ENCODE measurements around the gene HOXC11.
A peak's percentile ranks its signal among the peaks of the same experiment; 100 is the strongest.

Gene HOXC11

DNA sequence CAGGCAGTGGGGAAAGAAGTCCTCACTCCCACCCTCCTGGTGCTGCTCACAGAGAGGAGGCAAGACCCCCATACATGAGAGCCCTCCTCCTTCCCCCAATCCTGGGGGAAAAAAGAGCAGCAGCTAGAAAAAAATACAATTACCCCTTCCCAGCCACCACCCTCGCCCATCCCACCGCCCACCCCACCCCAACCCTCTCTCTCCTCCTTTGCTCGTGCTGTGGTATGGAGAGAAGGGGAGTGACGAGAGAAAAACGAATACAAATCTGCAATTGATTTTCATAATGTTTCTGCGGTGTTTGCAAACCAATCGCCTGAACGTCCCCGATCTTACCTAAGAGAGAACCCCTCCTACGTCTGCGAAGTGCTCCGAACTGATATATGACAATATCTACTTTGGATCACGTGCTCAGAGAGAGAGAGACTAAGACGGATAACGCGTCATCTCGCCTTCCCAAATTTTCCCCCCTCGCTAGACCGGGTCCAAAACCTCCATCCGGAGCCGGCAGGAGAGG, at the start of gene HOXC11:
Gene HOXC11 (plus strand): TSS at position 405 of the 514 bp plus-strand sequence. CDS start 116 bp downstream, outside the sequence.
- DNase-seq (ENCODE audit: low spot score in 2 of 2) (no peak), ATAC-seq (ENCODE audit: low read depth) (no peak)
- H3K36me3 Mint-ChIP-seq = peaks cover 4% of the 10 kb centered on the region
- H3K27ac Mint-ChIP-seq = peak within 1 kb of the TSS; percentile 15
- peaks cover 4% of the 10 kb centered on the region for H3K9me3 Mint-ChIP-seq
- peaks cover 48% of the 10 kb centered on the region for H3K27me3 Mint-ChIP-seq
- H3K4me1 Mint-ChIP-seq = peaks cover 2% of the 10 kb centered on the region
- H3K4me3 Mint-ChIP-seq = no peak within 1 kb of the TSS

DNA sequence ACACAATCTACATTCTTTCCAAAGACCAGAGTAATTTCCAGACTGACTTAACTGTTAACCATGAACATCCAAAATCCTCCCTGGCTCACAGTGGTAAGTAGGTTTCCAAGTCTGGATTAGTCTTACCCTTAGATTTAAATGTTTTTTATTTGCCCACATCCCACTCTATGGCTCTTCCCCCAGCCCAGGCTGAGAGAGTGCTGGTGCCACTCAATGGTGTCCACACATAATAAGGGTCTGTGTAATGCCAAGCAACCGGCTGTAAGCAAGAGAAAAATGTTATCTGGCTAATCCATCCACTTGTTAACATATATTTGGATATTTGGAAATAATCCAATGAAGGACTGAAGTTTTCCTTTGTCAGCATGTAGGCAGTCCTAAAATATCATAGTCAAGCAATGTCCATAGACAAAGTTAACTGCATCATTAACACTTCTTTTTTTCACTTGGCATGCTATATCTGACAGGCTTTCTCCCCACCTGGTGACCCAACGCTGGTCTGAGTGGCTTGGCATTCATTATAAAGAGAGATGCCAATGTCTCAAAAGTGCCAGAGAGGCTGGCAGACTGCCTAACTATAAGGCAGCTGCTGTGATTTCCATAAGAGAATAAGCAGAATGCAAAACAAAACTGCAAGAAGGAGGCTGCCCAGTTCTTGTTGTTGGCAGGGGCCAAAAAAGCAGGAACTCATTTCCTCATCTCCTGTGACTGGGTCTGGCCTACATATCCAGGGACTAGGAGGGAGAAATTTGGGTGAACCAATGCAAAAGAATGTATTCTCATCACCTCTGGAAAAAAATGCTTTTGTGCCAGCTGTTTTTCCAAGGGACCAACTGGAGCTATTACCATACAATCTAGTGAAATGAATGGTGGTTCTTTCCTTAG, 48.2 kb upstream of the HOXC11 start:
- Mint-ChIP-seq H3K4me1 (no peaks in the 10 kb centered on the region), H3K4me3 (no peak overlapping the region), H3K27me3 (peaks cover 35% of the 10 kb centered on the region), H3K36me3 (no peaks in the 10 kb centered on the region), H3K9me3 (no peaks in the 10 kb centered on the region), H3K27ac (no peak overlapping the region)
- ATAC-seq (ENCODE audit: low read depth) (no peak), DNase-seq (ENCODE audit: low spot score in 2 of 2) (no peak)

DNA sequence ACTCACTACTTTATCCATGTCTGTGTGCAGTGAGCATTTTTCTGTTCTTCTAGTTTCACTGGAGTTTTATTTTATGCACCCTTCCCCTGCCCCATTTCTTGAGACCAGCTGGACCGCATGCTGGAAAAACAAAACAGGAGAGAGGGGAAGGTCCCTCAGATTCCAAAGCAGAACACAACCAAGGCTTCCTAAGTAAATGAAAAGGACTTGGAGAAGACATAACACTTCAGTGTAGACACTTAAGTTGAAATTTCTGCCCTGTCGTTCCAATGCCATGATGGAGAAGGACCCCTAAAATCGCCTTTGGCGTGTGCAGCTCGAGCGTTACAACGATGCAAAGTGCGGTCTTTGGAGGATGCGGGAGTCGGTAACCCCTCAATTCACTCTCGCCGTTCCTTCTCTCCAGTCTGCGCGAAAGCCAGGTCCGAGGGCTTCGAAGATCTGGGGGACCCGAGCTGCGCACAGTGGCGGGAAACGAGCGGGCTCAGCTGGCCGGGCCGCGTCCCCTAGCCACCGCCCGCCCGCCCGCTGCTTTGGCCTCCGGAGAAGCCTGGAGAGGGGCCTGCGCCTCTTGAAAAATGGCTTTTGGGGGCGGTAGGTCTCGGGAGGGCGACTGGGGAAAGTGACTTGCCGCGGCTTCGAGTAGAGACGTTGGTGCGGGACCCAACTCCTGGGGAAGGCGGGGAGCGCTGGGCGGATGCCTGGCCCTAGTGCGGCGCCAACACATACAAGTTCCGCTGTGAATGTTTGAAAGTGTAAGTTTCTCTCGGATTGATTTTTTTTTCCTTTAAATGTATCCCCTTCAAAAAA, 45.5 kb upstream of the HOXC11 start:
- Mint-ChIP-seq H3K9me3 (no peaks in the 10 kb centered on the region), H3K27ac (no peak overlapping the region), H3K27me3 (peaks cover 43% of the 10 kb centered on the region), H3K4me1 (no peaks in the 10 kb centered on the region), H3K36me3 (no peaks in the 10 kb centered on the region), H3K4me3 (no peak overlapping the region)
- no peak for ATAC-seq (ENCODE audit: low read depth)
- no peak for DNase-seq (ENCODE audit: low spot score in 2 of 2)

DNA sequence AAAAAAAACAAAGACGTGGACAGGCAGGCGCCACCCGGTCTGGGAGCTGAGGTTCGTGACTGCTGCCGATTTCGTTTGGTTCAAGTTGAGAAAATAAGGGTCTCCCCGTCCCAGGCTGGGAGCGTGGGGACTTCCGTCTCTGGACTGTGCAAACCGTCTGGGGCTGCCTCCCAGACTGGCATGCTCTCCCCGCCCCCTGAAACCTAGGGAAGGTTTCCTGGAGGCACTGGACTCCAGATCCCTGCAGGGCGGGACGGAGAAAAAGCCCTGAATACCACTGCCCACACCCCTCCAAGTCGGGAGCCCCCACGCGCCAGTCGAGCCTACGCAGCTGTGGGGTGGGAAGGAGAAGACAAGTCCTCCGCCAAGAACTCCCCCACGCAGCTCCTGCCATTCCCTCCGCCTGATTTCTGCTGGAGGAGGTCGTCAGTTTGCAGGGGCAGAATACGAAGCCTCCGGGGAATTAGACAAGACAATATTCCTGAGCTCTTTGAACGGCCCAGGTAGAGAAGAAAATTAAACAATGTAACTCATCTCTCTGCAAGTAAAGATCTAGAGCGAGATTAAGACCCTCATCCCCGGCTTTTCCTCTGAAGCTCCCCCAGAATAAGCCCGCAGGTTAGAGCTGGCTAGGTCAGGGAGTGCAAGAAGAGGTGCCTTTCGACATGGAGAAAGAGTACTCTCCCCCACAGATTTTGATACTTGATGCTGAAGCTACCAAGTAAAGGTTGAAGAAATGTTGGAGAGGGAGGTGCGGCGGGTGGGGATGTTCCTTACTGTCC, 44.7 kb upstream of the HOXC11 start:
- Mint-ChIP-seq H3K4me3 (no peak overlapping the region), H3K36me3 (no peaks in the 10 kb centered on the region), H3K27me3 (peaks cover 46% of the 10 kb centered on the region), H3K27ac (no peak overlapping the region), H3K9me3 (no peaks in the 10 kb centered on the region), H3K4me1 (no peaks in the 10 kb centered on the region)
- DNase-seq (ENCODE audit: low spot score in 2 of 2) (no peak), ATAC-seq (ENCODE audit: low read depth) (no peak)

DNA sequence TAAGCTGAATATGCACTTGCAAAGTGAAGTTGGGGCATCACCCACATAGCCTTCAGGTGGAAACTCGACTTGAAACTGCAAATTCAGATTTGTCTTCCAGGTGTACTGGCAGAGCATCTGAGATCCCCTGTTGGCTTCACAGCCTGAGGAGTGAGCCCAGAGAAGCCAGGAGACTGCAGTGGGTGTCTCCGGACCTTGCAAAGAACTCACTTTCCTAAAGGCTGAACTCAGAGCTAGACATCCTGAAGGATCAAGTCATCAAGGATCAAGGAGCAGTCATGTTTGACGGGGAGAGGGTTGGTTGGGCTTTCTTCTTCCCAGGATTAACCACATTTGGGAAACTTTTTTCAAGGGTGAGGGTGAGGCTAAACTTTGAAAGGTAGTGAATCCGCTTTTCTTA, 43.4 kb upstream of the HOXC11 start:
- DNase-seq (ENCODE audit: low spot score in 2 of 2) (no peak), ATAC-seq (ENCODE audit: low read depth) (no peak)
- H3K4me1 Mint-ChIP-seq = no peaks in the 10 kb centered on the region
- no peaks in the 10 kb centered on the region for H3K36me3 Mint-ChIP-seq
- H3K9me3 Mint-ChIP-seq = no peaks in the 10 kb centered on the region
- H3K27ac Mint-ChIP-seq = no peak overlapping the region
- H3K4me3 Mint-ChIP-seq = no peak overlapping the region
- H3K27me3 Mint-ChIP-seq = peaks cover 52% of the 10 kb centered on the region

DNA sequence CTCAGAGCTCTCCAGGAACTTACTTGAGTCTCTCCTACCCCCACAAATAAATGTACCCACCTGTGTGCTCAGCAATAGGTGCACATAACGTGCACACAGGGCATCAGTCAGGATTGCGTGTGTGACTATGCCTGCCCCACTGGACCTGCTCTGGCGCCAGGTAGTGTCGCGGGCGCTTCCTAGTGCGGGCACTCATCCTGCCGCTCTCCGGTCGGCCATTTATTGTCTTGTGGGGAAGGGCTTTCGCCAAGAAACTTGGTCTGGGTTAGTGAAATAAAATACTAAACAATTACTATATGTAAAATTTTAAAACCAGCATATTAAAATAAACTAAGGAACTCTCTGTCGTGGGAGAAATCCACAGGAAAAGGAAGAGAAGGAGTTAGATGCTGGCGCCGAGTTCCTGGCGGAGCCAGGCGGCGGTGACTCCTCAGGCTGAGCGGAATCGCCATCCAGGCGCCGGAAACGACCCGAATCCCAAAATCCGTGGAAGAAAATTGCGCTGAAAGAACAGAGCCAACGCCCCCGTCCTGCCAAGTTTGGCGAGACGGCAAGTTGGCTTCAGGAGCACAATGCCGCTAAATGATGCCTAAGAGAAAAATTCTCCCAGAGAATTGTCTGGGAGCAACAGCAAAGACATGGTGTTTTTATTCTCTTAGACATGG, 42.2 kb upstream of the HOXC11 start:
- ATAC-seq (ENCODE audit: low read depth) (no peak), DNase-seq (ENCODE audit: low spot score in 2 of 2) (no peak)
- no peaks in the 10 kb centered on the region for H3K9me3 Mint-ChIP-seq
- H3K27ac Mint-ChIP-seq = no peak overlapping the region
- no peaks in the 10 kb centered on the region for H3K36me3 Mint-ChIP-seq
- no peaks in the 10 kb centered on the region for H3K4me1 Mint-ChIP-seq
- peaks cover 57% of the 10 kb centered on the region for H3K27me3 Mint-ChIP-seq
- no peak overlapping the region for H3K4me3 Mint-ChIP-seq

DNA sequence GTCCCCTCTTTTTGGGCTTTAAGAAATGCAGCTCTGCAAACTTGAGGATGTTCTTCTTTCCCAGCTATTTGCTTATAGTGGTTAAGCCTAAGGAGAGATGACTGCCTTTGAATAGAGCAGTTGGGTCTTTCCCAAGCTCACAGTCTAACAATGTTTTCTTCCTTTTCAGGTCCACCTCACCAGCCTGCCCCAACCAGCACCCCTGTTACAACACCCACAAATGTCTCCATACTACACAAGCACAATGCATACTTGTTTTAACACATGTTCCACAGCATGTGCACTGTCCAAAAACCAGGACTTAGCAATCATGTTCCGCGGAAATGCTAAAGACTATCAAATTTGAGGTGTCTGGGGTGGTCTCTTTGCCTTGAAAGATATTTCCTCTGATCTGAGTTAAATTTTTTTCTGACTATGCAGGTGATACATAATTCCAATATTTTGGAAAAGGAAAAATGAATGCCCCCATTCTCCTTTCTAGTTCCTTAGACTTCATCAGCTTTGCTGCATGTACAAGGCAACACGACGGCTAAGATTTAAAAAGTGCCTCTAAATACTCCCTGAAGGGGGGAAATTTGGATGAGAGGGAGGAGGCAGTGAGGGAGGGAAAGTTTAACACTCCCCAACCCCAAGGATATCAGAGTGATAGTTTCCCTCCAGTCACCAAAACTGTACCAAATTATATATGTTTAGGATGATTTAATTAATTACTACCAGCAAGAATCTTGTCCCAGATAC, 40.9 kb upstream of the HOXC11 start:
- H3K4me3 Mint-ChIP-seq = no peak overlapping the region
- H3K36me3 Mint-ChIP-seq = no peaks in the 10 kb centered on the region
- no peaks in the 10 kb centered on the region for H3K9me3 Mint-ChIP-seq
- DNase-seq (ENCODE audit: low spot score in 2 of 2) = no peak
- ATAC-seq (ENCODE audit: low read depth) = no peak
- H3K27ac Mint-ChIP-seq = no peak overlapping the region
- no peaks in the 10 kb centered on the region for H3K4me1 Mint-ChIP-seq
- H3K27me3 Mint-ChIP-seq = peaks cover 53% of the 10 kb centered on the region

DNA sequence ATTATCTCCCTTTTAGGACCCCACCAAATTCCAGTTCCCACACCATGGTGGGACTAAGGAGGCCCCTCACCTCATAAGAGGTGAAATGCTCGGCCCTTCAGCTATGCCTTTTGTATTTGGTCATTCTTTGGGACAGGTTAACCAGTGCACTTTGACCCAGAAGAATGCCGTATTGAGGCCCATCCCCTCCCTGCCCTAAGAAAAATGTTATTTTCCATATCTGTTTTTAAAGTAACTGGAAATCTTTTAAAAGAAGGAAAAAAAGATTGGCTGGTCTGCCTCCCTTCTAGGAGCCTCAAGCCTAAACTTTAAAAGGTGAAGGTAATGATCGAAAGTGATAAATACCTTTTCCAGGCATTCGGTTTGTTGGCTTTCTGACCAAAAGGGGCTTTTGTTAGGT, 40.0 kb upstream of the HOXC11 start:
- DNase-seq (ENCODE audit: low spot score in 2 of 2) (no peak), ATAC-seq (ENCODE audit: low read depth) (no peak)
- Mint-ChIP-seq H3K4me1 (no peaks in the 10 kb centered on the region), H3K27me3 (peaks cover 53% of the 10 kb centered on the region), H3K36me3 (no peaks in the 10 kb centered on the region), H3K4me3 (no peak overlapping the region), H3K27ac (no peak overlapping the region), H3K9me3 (no peaks in the 10 kb centered on the region)

DNA sequence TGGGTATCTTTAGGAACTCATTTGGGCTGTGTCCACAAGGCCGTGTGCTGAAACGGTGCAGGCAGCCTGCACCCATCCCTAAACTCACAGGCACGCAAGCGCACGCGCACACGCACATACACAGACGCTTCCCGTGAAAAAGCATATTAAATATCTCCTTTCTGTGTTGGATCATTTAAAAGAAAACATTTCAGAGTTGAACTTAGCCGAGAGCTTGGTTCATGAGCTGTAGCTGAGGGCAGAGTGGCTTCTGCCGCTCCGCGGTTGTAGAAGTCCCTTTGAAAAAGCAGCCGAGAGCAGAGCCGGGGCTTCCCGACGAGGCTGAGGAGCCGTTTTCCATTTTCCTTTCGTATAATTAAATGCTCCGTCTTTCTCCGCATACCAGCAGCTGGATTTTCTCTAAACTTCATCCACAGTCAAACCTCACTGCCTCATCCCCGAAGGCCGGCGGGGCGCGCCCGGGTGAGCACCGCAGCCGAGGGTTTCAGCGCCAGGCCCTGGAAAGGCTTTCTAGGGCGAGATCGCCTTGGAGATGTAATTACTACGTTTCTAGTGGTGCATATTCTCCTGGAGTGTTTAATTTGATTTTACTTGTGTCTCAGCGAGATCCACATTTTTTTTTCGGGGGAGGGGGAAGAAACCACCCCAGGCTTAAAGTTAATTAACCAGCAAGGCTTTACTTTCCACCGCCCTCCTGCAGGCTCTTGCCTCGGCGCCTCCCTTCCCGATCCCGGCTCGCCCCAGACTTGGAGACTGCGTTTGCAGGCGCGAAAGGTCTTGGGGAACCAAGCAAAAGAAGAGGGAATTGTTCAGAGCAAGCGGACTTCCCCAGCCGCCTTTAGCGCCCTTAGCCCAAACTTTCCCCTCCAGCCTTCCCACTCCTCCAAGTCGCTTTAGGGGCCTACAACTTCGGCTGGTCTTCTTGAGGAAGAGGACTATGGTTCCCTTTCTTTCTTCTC, 37.3 kb upstream of the HOXC11 start:
- no peak for DNase-seq (ENCODE audit: low spot score in 2 of 2)
- no peaks in the 10 kb centered on the region for H3K4me1 Mint-ChIP-seq
- H3K4me3 Mint-ChIP-seq = no peak overlapping the region
- no peaks in the 10 kb centered on the region for H3K36me3 Mint-ChIP-seq
- no peak for ATAC-seq (ENCODE audit: low read depth)
- H3K9me3 Mint-ChIP-seq = no peaks in the 10 kb centered on the region
- H3K27me3 Mint-ChIP-seq = peaks cover 42% of the 10 kb centered on the region
- no peak overlapping the region for H3K27ac Mint-ChIP-seq

DNA sequence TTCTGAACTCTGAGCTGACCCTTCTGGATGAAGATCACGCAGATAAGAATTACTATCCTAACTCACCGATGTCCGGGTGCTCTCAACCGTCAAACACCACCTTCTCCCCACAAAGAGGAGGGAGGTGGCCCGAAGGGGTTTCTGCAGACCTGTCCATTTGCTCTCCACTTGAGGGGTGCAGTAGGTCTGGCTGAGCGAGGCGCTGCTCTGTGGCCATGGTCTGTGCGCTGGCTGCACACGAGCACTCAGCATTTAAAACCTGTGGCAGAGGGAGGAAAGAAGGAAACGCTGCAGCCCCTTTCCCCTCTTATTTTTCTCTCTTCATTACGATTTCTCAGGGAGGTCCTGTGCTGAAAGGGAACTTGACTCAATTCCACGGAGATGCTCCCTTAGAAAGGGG, 35.8 kb upstream of the HOXC11 start:
- Mint-ChIP-seq H3K27ac (no peak overlapping the region), H3K27me3 (peaks cover 46% of the 10 kb centered on the region), H3K4me3 (no peak overlapping the region), H3K9me3 (no peaks in the 10 kb centered on the region), H3K36me3 (no peaks in the 10 kb centered on the region), H3K4me1 (no peaks in the 10 kb centered on the region)
- ATAC-seq (ENCODE audit: low read depth) (no peak), DNase-seq (ENCODE audit: low spot score in 2 of 2) (no peak)

DNA sequence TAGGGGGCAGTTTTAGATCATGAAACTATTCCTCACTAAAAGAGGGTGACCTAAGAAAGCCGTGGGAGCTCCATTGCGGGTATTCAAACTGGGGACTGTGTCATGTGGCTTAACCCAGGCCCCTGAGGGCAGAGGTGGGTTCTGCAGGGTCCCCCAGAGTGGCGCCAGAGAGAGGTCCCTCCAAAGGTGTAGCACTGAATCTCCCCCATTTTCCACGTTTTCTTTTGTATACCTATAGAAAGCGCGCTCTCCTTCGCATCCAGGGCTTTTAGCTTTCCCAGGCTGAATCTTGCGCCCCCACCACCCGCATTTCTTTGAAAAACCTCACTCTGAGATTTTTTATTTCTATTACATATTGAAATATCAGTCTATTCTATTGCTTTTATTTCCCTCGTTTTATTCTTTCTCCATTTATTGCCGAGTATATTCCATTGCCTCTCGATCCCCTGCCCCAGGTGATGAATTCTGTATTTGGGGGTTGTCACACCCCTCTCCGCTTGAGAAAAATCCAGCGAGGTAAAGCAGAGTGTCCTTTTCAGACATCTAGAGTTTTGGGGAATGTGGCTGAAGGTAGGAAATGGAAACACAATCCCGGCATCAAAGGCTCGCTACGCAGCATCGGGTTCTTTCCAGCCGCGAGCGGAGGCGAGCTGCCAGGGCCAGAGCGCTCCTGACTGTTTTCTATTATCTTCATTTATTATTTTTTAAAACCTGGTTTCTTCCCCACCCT, 35.2 kb upstream of the HOXC11 start:
- DNase-seq (ENCODE audit: low spot score in 2 of 2) (no peak), ATAC-seq (ENCODE audit: low read depth) (no peak)
- peaks cover 43% of the 10 kb centered on the region for H3K27me3 Mint-ChIP-seq
- no peaks in the 10 kb centered on the region for H3K9me3 Mint-ChIP-seq
- H3K4me3 Mint-ChIP-seq = no peak overlapping the region
- no peak overlapping the region for H3K27ac Mint-ChIP-seq
- H3K36me3 Mint-ChIP-seq = no peaks in the 10 kb centered on the region
- H3K4me1 Mint-ChIP-seq = no peaks in the 10 kb centered on the region
